ENCODE measurements around the gene ABCA3. TPM values are rescaled to one million over a fixed set of nuclear protein-coding genes. Genes with fewer than 3 reads are reported as not detected.
A peak's percentile ranks its signal among the peaks of the same experiment; 100 is the strongest.

The ABCA3 gene
- total RNA-seq, 4 donors from 2014 or later: 3.4 to 8.6 (median 3.7) TPM

DNA sequence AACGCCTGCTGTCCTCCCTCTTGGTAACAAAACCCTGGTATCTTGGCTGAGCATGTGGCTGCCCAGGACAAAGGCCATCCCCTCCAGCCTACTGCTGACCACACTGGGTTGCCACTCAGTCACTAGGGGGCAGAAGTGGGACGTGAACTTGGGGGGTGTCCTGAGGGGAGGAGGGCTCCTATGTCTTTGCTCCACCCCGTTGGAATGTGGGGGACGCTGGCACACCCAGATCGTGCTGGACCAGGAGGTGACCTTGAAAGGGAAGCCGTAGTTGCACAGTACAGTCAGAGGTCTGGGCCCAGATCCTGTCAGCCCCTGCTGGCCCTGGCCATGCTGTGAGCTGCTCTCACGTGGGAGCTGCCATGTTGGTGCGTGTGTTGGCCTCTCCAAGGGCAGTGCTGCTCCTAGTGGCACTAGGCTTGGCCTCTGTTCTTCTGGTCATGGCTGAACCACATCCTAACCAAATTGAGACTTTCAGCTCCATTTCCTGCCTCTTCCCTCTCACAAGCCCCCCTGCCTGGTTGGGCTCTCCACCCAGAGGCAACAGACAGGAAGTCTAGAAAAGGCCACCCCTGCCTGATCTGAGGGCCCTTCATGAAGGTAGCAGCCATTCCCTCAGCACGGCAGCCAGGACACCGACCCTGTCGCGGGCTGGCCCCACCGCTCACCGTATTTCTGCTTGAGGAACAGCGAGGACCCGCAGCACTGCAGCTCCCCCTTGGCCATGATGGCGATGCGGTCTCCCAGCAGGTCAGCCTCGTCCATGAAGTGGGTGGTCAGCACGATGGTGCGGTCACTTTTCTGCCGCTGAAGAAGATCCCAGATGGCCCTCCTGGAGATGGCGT lies 43.6 kb downstream of the ABCA3 start:
- no peak overlapping the region for H3K4me3 ChIP-seq
- TF ChIP-seq EP300 (IDR thresholded peaks at IDR 0.05; ENCODE audit: low read depth): no peak
- TF ChIP-seq CTCF (IDR thresholded peaks at IDR 0.05): peak in 4 of 5 experiments; percentile 16 to 20 (median 16)
- WGBS, 2 donors (ENCODE audit: low coverage in 1 of 2): 80% methylated on average over 23 of the region's 23 CpGs; no CpG with 5 or more reads in 1 of the 2 donors
- no peak for DNase-seq
- H3K27me3 ChIP-seq: no peaks in the 10 kb centered on the region
- no peaks in the 10 kb centered on the region for H3K36me3 ChIP-seq
- H3K27ac ChIP-seq: no peak overlapping the region
- no peaks in the 10 kb centered on the region for H3K9me3 ChIP-seq
- H3K4me1 ChIP-seq: no peaks in the 10 kb centered on the region
- intact Hi-C loops (cut with DNase I; ENCODE audit: low total_unique reads) (no loop called here), in situ Hi-C loops (cut with MboI; ENCODE audit: low pct_ligation_motif_present in 1 of 4, low pct_unique_long_range_greater_than_20kb in 1 of 4, low sequenced_read_pairs in 3 of 4) (no loop called here)

GRCh38 chr16:2295056-2295798 lies 45.3 kb downstream of the ABCA3 start:
- intact Hi-C loops (cut with DNase I; ENCODE audit: low total_unique reads): no loop called here
- no peak for DNase-seq
- H3K27ac ChIP-seq: no peak overlapping the region
- H3K4me1 ChIP-seq: no peaks in the 10 kb centered on the region
- no peak overlapping the region for H3K4me3 ChIP-seq
- in situ Hi-C loops (cut with MboI; ENCODE audit: low pct_ligation_motif_present in 1 of 4, low pct_unique_long_range_greater_than_20kb in 1 of 4, low sequenced_read_pairs in 3 of 4): no loop called here
- 83 to 100% methylated on average over 1 to 19 of the region's 21 CpGs for WGBS, 2 donors (ENCODE audit: low coverage in 1 of 2)
- H3K27me3 ChIP-seq: no peaks in the 10 kb centered on the region
- TF ChIP-seq CTCF (IDR thresholded peaks at IDR 0.05) (no peak), EP300 (IDR thresholded peaks at IDR 0.05; ENCODE audit: low read depth) (no peak), POLR2AphosphoS5 (IDR thresholded peaks at IDR 0.05) (no peak), POLR2A (IDR thresholded peaks at IDR 0.05) (no peak)
- H3K9me3 ChIP-seq: no peaks in the 10 kb centered on the region
- H3K36me3 ChIP-seq: no peaks in the 10 kb centered on the region

GRCh38 chr16:2292221-2292620 lies 48.3 kb downstream of the ABCA3 start:
- in situ Hi-C loops (cut with MboI; ENCODE audit: low pct_ligation_motif_present in 1 of 4, low pct_unique_long_range_greater_than_20kb in 1 of 4, low sequenced_read_pairs in 3 of 4): no loop called here

More at GRCh38 chr16:2292221-2292620, 48.3 kb downstream of the ABCA3 start:
- Histone ChIP-seq H3K4me3 (no peak overlapping the region), H3K27ac (no peak overlapping the region), H3K36me3 (no peaks in the 10 kb centered on the region), H3K9me3 (no peaks in the 10 kb centered on the region), H3K27me3 (no peaks in the 10 kb centered on the region), H3K4me1 (no peaks in the 10 kb centered on the region)
- 89% methylated on average over 9 of the region's 9 CpGs; no CpG with 5 or more reads in 1 of the 2 donors for WGBS, 2 donors (ENCODE audit: low coverage in 1 of 2)
- intact Hi-C loops (cut with DNase I; ENCODE audit: low total_unique reads): no loop called here
- no peak for DNase-seq
- TF ChIP-seq EP300 (IDR thresholded peaks at IDR 0.05; ENCODE audit: low read depth): no peak
- TF ChIP-seq POLR2A (IDR thresholded peaks at IDR 0.05): no peak
- no peak for TF ChIP-seq CTCF (IDR thresholded peaks at IDR 0.05)
- TF ChIP-seq POLR2AphosphoS5 (IDR thresholded peaks at IDR 0.05): no peak
